ENCODE measurements around the gene CCDC68.
"Not testable (repeated sequence)": the region's sequence is repeated elsewhere in the genome, so short reads cannot be mapped to it uniquely, and the experiment has no call there.

Gene CCDC68

DNA sequence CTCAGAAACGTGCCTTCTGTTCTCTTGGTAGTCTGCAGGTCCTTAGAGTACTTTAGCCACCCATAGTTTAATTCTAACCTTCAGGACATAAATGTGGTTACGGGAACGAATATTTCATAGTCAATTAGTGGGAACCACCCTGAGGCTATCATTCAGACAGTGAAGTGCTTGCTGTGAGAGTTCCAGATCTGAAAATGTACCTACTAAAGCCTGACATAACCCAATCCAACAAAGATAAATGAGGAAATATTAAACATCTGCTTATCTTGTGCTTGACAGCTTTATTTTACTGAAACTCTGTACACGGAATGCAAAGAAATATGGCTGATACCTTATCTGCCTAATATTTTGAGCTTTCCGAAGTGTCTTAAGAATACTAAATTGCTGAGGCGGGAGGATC, 88.0 kb downstream of the CCDC68 start:
- DNase-seq = no peak

DNA sequence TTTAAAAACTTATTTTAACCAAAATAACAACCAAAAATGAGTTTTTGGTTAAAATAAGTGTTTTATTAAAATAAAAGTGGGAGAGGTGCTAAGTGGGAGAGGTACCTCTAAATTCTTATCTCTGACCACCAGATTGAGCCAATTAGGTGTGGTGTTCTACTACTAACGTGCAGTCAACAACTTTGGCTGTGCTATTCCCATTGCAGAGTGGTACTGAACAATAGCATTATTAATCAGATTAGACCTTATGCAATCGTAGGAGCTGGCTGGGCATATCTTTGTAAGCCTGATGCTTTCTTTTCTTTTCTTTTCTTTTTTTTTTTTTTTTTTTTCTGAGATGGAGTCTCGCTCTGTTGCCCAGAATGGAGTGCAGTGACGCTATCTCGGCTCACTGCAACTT, 92.1 kb downstream of the CCDC68 start:
- DNase-seq = no peak

DNA sequence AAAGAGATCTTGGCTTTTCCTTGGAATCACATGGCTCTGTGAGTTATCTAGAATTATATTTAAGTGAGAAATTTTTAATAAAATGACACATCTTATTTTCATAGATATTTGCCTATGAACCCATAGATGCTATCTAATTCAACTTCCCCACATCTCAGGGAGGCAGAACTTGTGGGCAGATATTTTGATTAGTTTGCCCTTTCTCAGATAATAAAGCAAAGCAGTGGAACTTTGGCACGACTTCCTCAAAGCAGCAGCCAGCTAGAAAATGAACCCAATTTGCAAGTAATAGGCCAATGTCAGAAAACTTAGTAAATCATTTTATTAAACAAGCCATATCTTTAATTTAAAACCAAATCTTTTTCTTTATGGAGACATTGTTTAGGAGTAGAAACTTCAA, 98.3 kb downstream of the CCDC68 start:
- DNase-seq = no peak

DNA sequence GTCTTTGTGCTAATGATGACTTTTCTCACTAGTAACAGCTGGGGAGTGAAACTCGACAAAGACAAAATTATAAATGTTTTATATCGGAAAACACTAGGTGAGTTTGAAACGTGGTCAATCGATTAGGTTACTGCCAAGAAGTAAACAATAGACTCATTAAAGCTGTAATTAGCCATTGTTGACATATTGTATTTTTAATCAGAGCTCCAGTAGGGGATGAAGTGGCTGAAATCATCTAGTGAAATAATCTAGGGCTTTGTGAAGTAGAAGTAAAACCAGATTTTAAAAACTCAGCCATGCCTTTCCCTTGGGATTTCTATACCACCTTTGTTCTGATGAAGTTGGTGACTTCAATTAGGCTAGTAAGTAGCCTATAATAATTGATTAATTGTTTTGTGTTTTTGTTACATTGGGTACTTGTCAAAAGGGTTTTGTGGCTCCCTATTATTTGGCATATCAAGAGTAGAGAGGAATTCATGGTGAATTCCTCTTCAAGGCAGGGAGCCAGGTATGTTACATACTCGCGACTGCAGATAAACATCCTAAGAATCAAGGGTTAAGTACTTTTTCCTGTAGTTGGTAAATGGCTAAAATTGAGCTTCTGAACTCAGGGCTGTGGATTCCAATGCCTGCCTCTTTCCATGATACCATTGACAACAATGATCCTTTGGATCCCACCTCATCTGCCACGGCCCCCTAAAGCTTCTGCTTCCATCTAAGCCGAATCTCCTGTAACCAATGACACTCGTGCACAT, 99.4 kb downstream of the CCDC68 start:
- DNase-seq = no peak

DNA sequence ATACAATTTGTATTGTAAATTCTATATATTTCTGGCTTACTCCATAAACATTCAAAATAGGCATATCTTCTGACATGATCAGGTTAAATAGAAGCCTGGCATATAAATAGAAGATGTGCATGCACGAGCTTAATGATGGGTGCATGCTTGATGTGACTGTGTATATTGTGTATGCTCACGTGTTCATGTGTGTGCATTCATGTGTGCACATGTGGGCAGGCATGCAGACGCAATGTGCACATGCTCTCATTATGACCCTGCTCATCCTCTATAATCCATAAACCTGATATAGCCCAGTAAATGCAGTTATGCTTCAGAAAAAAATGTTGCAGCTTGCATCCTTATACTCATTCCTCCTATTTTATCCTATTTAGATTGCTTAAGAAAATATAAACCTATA, 101.8 kb downstream of the CCDC68 start:
- no peak for DNase-seq

DNA sequence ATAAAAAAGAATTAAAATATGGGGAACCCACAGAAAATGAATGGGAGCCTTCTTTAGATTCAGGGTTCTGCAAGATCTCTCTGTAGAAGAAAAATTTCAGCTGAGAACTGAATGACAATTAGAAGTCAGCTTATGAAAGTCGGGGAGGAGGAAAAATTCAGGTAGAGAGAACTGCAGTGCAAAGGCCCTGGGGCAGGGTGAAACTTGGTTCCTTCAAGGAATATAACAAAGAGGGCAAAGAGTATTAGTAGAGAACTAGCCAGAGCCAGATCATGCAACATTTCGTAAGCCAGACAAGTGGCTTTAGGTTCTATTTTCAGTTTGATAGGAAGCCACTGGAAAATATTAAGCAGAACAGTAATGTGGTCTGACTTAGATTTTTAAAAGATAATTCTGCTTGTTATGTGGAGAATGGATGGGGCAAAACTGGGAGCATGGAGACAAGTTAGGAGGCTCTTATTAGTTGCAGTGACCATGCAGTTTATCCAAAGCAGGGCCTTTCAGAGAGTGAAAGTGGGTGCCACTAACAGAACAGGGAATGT, 103.1 kb downstream of the CCDC68 start:
- DNase-seq = no peak

DNA sequence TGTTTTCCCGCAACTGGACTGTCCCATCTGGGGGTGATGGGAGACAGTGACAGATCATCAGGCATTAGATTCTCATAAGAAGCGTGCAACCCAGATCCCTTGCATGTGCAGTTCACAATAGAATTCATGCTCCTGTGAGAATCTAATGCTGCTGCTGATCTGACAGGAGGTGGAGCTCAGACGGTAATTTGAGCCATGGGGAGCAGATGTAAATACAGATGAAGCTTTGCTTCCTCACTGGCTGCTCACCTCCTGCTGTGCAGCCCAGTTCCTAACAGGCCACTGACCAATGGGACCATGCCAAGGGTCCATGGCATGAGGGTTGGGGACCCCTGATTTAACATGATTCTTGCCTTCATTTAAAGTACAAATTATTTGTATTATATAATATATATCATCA, 104.2 kb downstream of the CCDC68 start:
- not testable (repeated sequence) for DNase-seq

DNA sequence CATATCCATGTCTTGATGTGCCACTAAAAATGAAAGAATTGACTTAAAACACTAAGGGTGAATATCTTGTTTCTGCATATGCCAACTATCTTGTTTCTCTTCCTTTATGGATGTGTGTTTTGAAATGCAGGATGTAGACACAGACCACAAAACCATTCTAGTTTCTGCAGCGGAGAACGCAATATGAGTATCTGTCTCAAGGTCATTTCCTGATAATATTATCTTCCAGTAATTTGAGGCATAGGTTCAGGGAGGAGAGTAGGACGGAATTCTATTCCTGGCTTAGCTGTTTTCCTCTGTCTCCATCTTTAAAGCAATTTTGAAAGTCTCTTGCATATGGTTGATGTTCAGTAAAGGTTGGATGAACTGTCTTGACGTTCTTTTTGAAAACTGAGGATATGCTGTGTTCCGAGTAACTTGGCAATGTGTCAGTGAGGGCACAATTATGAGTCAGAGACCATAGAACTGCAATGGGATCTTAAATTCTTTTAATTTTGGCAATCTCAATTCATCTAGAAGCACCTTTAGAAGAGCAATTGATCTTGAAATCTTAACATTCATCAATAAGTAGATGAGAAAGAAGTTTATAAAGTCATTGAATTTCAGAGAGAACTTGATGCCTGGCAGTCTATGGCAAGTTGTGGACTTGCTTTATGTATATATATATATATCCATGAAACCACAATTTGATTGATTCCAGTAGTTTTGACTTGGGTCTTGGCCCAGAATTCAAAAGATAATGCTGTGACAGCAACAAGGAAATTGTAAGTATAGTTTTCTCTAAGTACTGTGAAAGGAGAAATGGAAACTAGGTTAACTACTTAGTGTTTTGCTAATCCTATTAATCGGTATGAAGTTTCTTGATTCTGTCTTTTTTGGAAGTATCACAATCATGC, 106.2 kb downstream of the CCDC68 start:
- DNase-seq = no peak

All from fibroblast of skin of scalp (primary cell).